Tibial artery (tissue), 4 donors: ENCODE data around the gene C19orf73.
"Not testable (repeated sequence)": the region's sequence is repeated elsewhere in the genome, so short reads cannot be mapped to it uniquely, and the experiment has no call there.

Experiments used
- DNase-seq, 2 donors: peaks; one replicate each; pipeline ENCODE4 v3.0.0-alpha.2; 2019
- H3K27ac ChIP-seq, 2 donors: fragments of 200-600 bp; sonication (generic) in 1 of 2; 1 replicate in 1 of 2; 2 replicates in 1 of 2; pipeline ENCODE4 v1.5.1; 2018 to 2019; ENCODE audit warnings: mild to moderate bottlenecking in 1 of 2
- H3K27me3 ChIP-seq, 2 donors: fragments of 200-600 bp; sonication (generic) in 1 of 2; one replicate each; pipeline versions ENCODE4 v1.5.1 to v1.6.0; 2016 to 2019
- H3K36me3 ChIP-seq, 3 donors: fragments of 200-600 bp; sonication (generic) in 2 of 3; one replicate each; pipeline ENCODE4 v1.5.1; 2016 to 2019; ENCODE audit warnings: mild to moderate bottlenecking in 2 of 3
- H3K4me1 ChIP-seq, 4 donors: fragments of 200-600 bp; sonication (generic) in 2 of 4; 1 replicate in 3 of 4; 2 replicates in 1 of 4; pipeline ENCODE4 v1.5.1; 2016 to 2019
- H3K4me3 ChIP-seq, 2 donors: fragments of 200-600 bp; sonication (generic) in 1 of 2; 1 replicate in 1 of 2; 2 replicates in 1 of 2; pipeline ENCODE4 v1.5.1; 2018 to 2019; ENCODE audit warnings: mild to moderate bottlenecking in 2 of 2
- H3K9me3 ChIP-seq, 3 donors: fragments of 200-600 bp; sonication (generic) in 1 of 3; one replicate each; pipeline ENCODE4 v1.5.1; 2016 to 2019
- intact Hi-C: fragments of 100-400 bp; cut with DNase I; formaldehyde crosslinking; loops from one replicate; pipeline ENCODE4 v1.15.0; 2023; ENCODE audit warnings: low total_unique reads
- TF ChIP-seq, protein P1 (sequence below), 2 experiments: fragments of 200-600 bp in 1 of 2; fragments of 450-650 bp in 1 of 2; IDR thresholded peaks; one replicate each; pipeline ENCODE4 v1.5.1; 2017 to 2019; ENCODE audit warnings: antibody characterized with exemption in 2 of 2, mild to moderate bottlenecking in 1 of 2, moderate library complexity in 1 of 2

C19orf73 gene

DNA sequence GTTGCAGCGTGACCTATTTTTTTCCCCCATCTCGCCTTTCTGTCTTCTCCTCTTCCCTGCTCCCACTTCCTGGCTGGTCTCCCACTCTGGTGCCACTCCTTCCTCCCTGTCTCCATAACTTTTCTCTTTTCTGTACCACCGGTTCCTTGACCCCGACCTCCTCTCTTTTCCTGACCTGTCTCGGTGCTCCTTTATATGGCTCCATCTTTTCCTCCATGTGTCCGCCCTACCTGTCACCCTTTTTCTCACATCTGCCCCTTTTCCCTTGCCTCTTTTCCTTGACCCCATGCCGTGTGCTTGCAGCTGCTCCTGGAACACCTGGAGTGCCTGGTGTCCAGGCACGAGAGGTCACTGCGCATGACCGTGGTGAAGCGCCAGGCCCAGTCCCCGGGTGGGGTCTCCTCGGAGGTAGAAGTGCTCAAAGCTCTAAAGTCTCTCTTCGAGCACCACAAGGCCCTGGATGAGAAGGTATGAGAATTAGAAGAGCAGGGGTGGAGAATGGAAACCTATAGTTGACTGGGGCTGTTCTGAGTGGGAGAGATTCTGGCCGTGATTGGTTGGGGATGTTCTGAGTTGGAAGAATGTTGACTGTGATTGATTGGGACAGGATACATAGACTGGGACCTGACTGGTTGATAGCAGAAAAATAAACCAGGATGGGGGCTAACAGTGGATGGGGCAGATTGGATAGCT lies 9.7 kb upstream of the C19orf73 start:
- peak overlapping the region in 1 of 2 donors; percentile 50 for H3K4me3 ChIP-seq
- H3K4me1 ChIP-seq, result peaks cover 0 to 29% (median 15%) of the 10 kb centered on the region in 4 donors
- no peaks in the 10 kb centered on the region for H3K36me3 ChIP-seq
- no peaks in the 10 kb centered on the region for H3K9me3 ChIP-seq
- intact Hi-C loops, result no loop called here
- peak overlapping the region; percentile 35 to 40 for H3K27ac ChIP-seq
- TF ChIP-seq, protein P1, sequence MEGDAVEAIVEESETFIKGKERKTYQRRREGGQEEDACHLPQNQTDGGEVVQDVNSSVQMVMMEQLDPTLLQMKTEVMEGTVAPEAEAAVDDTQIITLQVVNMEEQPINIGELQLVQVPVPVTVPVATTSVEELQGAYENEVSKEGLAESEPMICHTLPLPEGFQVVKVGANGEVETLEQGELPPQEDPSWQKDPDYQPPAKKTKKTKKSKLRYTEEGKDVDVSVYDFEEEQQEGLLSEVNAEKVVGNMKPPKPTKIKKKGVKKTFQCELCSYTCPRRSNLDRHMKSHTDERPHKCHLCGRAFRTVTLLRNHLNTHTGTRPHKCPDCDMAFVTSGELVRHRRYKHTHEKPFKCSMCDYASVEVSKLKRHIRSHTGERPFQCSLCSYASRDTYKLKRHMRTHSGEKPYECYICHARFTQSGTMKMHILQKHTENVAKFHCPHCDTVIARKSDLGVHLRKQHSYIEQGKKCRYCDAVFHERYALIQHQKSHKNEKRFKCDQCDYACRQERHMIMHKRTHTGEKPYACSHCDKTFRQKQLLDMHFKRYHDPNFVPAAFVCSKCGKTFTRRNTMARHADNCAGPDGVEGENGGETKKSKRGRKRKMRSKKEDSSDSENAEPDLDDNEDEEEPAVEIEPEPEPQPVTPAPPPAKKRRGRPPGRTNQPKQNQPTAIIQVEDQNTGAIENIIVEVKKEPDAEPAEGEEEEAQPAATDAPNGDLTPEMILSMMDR (IDR thresholded peaks at IDR 0.05), result no peak
- no peak for DNase-seq
- H3K27me3 ChIP-seq, result peaks cover 0 to 8% of the 10 kb centered on the region in 2 donors

DNA sequence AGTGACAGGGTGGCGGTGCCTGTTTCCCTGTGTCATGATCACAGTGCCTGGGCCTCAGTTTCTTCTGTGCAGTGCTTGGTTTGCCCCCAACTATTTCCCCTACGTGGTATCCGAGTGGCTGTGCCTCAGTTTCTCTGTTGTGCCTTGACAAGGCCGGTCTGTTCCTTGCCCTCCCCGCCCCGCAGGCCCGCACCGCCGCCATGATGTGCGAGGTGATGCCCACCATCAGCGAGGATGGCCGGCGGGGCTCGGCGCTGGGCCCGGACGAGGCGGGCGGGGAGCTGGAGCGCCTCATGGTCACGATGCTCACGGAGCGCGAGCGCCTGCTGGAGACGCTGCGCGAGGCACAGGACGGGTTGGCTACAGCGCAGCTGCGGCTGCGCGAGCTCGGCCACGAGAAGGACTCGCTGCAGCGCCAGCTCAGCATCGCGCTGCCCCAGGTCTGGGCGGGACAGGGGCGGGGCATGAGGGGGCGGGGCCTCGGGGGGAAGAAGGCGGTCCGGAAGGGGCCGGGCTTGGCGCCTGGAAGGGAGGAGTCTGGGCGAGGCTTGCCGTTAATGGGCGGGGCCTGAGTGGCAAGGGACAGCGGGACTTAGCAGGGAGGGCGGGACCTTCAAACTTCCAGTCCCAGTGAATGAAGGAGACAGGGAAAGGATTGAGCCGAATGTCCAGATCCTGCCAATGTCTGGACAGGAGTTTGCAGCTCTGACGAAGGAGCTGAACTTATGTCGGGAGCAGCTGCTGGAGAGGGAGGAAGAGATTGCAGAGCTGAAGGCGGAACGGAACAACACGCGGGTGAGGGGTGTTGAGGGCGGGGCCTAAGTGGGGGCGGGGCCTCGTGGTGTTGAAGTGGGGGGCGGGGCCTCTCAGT lies 9.0 kb upstream of the C19orf73 start:
- H3K36me3 ChIP-seq, result no peaks in the 10 kb centered on the region
- H3K9me3 ChIP-seq, result no peaks in the 10 kb centered on the region
- peak overlapping the region; percentile 44 to 68 for H3K27ac ChIP-seq
- H3K27me3 ChIP-seq, result peaks cover 0 to under 1% of the 10 kb centered on the region in 2 donors
- H3K4me3 ChIP-seq, result peak overlapping the region; percentile 20 to 50
- DNase-seq, result peak; percentile 94 to 98
- TF ChIP-seq, protein P1 (IDR thresholded peaks at IDR 0.05), result peak; percentile 20 to 29
- peaks cover 0 to 22% (median 11%) of the 10 kb centered on the region in 4 donors for H3K4me1 ChIP-seq
- intact Hi-C loops, result no loop called here

DNA sequence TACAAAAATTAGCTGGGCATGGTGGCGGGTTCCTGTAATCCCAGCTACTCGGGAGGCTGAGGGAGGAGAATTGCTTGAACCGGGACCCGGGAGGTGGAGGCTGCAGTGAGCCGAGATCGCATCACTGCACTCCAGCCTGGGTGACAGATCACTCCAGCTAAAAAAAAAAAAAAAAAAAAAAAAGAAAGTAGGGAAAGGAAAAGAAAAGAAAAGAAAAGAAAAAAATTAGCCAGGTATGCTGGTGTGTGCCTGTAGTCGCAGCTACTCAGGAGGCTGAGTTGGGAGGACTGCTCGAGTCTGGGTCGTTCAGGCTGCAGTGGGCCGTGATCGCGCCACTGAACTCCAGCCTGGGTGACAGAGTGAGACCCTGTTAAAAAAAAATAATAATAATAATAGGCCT lies 8.3 kb upstream of the C19orf73 start:
- peaks cover 0 to 22% (median 11%) of the 10 kb centered on the region in 4 donors for H3K4me1 ChIP-seq
- H3K27me3 ChIP-seq, H3K9me3 ChIP-seq, intact Hi-C loops, DNase-seq, H3K36me3 ChIP-seq, H3K27ac ChIP-seq, H3K4me3 ChIP-seq: not testable (repeated sequence)

DNA sequence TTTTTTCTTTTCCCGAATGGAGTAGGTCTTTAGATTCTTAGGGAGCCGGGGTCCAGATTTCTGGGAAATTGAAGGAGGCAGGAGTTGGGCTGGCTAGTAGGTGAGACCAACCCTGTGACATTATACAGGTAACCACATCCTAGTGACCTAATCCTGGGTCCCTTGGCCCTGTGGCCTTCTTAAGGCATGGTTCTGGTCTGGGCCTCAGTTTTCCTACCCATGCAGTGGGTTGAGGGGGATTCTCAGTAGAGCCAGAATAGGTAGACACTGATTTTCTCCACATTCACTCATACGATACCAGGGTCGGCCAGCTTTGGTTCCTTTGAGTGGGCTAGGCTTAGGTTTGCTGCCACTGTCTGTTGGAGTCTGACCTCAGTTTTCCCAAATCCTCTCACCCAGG lies 7.6 kb upstream of the C19orf73 start:
- Histone ChIP-seq H3K27me3 (no peaks in the 10 kb centered on the region), H3K9me3 (no peaks in the 10 kb centered on the region), H3K27ac (no peak overlapping the region), H3K4me1 (peaks cover 0 to 22% (median 11%) of the 10 kb centered on the region in 4 donors), H3K36me3 (no peaks in the 10 kb centered on the region), H3K4me3 (no peak overlapping the region)
- no peak for DNase-seq
- TF ChIP-seq, protein P1 (IDR thresholded peaks at IDR 0.05), result no peak
- intact Hi-C loops, result no loop called here

DNA sequence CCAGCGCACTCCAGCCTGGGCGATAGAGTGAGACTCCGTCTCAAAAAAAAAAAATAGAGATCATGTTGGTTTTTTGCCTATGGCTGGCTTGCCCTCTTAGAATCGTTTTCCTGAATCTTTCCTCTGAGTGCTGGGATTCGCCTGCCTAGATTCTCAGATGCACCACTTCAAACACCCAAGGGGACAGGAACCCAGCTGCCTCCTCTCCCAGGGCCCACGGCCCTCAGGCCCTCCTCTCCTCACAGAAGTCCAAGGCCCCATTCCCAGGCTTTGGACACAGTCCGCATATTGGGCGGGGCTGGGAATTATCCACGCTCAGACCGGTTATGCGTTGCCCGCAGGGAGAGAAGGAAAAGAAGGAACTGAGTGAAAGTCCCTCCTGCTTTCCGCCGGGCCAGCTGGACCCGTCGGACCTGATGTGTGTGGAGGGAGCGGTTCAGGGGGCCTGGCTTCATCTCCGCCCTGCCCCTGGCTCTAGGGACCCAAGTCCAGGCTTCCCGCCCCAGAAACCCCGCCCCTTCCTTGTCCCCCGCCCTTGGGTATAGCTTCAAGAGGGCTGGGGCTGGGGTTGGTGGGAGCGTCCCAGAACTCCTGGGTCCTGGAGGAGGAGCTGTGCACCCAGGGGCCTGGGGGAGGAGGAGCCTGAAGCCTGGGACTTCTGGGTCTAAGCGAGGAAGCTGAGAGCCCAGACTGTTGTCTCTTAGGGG lies 6.2 kb upstream of the C19orf73 start:
- Histone ChIP-seq H3K27me3 (peaks cover 0 to 3% of the 10 kb centered on the region in 2 donors), H3K36me3 (no peaks in the 10 kb centered on the region), H3K4me1 (peaks cover 0 to 26% (median 13%) of the 10 kb centered on the region in 4 donors), H3K4me3 (no peak overlapping the region), H3K9me3 (no peaks in the 10 kb centered on the region), H3K27ac (no peak overlapping the region)
- intact Hi-C loops, result no loop called here
- DNase-seq, result no peak
- TF ChIP-seq, protein P1 (IDR thresholded peaks at IDR 0.05), result no peak

DNA sequence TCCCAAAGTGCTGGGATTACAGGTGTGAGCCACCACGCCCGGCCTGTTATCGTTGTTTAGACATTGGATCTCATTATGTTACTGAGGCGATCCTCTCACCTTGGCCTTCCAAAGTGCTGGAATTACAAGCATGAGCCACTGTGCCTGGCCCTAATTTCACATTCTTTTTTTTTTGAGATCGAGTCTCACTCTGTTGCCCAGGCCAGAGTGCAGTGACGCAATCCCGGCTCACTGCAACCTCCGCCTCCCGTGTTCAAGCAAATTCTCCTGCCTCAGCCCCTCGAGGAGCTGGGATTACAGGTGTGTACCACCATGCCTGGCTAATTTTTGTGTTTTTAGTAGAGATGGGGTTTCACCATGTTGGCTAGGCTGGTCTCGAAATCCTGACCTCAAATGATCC lies 4.3 kb upstream of the C19orf73 start:
- H3K36me3 ChIP-seq, H3K4me3 ChIP-seq, DNase-seq, H3K27me3 ChIP-seq, intact Hi-C loops, H3K9me3 ChIP-seq, H3K27ac ChIP-seq: not testable (repeated sequence)
- H3K4me1 ChIP-seq, result peaks cover 7 to 29% (median 21%) of the 10 kb centered on the region in 4 donors

DNA sequence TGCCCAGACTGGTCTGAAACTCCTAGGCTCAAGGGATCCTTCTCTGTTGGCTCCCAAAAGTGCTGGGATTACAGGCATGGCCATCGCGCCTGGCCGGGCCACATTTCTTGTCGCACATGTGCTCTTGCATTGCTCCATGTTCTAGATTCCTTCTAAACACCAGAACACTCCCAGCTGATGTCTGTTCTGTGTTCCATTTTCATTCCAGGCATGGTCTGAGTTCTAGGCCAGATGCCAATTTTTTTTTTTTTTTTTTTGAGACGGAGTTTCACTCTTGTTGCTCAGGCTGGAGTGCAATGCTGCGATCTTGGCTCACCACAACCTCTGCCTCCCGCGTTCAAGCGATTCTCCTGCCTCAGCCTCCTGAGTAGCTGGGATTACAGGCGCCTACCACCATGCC lies 2.9 kb upstream of the C19orf73 start:
- H3K27ac ChIP-seq, H3K36me3 ChIP-seq, H3K27me3 ChIP-seq, H3K9me3 ChIP-seq, DNase-seq, H3K4me3 ChIP-seq, intact Hi-C loops: not testable (repeated sequence)
- H3K4me1 ChIP-seq, result peaks cover 7 to 30% (median 24%) of the 10 kb centered on the region in 4 donors
